HCT116 (cell line): Measurements from ENCODE around the gene PCSK2. TPM values are rescaled to one million over a fixed set of nuclear protein-coding genes. Genes with fewer than 3 reads are reported as not detected.

Experiments
- ATAC-seq: fragments of 200-7000 bp; cut with Tn5 transposase; 2 replicates; pipeline ENCODE4 v1.9.1; 2020; ENCODE audit warnings: mild to moderate bottlenecking, moderate library complexity
- BruUV-seq: library from RNA; stranded (reverse); fragments of 400-500 nt; replicated peaks from 2 replicates; lab custom pipeline; 2021; lab: Mats Ljungman, UMichigan
- CTCF ChIA-PET: fragments of 300-600 bp; sonication (Branson Sonifier 250); formaldehyde crosslinking; loops from one replicate; lab custom pipeline; 2021; ENCODE audit warnings: antibody characterized with exemption; lab: Charles Lee
- POLR2A ChIA-PET: fragments of 300-600, 350-600 bp; sonication (Branson Sonifier 250); formaldehyde crosslinking; loops from one replicate; lab custom pipeline; 2021; ENCODE audit warnings: antibody characterized with exemption; lab: Charles Lee
- RAD21 ChIA-PET, 2 experiments: fragments of 300-600 bp; sonication (Branson Sonifier 250); formaldehyde crosslinking; loops; one replicate each; lab custom pipeline; 2023; ENCODE audit warnings: low total read pairs in 2 of 2; ENCODE audit not compliant: uncharacterized antibody in 2 of 2, unreplicated experiment in 2 of 2, low non-redundant PET in 1 of 2; lab: Charles Lee
- DNase-seq: peaks from one replicate; pipeline ENCODE4 v3.0.0-alpha.2; 2010; ENCODE audit warnings: low read depth, low spot score
- H2AFZ ChIP-seq: fragments of 200-600 bp; shearing (Covaris generic), sonication (generic); 2 replicates; pipeline ENCODE4 v1.6.1; 2017; ENCODE audit warnings: low read depth, mixed run types, mixed read lengths, antibody characterized with exemption, low read length; ENCODE audit not compliant: poor library complexity, severe bottlenecking
- H3K27ac ChIP-seq: 2 replicates; pipeline ENCODE4 v1.5.1; 2012; ENCODE audit warnings: low read depth, low read length
- H3K27me3 ChIP-seq: fragments of 200-600 bp; sonication (generic); 2 replicates; pipeline ENCODE4 v1.6.1; 2016; ENCODE audit warnings: mixed run types, low read length, mixed read lengths; ENCODE audit not compliant: insufficient read depth
- H3K36me3 ChIP-seq, 2 experiments: fragments of 200-500 bp in 1 of 2; fragments of 200-600 bp in 1 of 2; sonication (Bioruptor generic) in 1 of 2; sonication (generic) in 1 of 2; 2 replicates each; pipeline versions ENCODE4 v1.5.1 to v1.6.1; 2014 to 2016; ENCODE audit warnings: low read length in 2 of 2, inconsistent platforms in 1 of 2, mixed read lengths in 1 of 2, mixed run types in 1 of 2; ENCODE audit not compliant: insufficient read depth in 2 of 2, control insufficient read depth in 1 of 2
- H3K4me1 ChIP-seq, 2 experiments: fragments of 200-600 bp in 1 of 2; sonication (generic) in 1 of 2; 2 replicates each; pipeline versions ENCODE4 v1.5.1 to v1.6.1; 2012 to 2017; ENCODE audit warnings: low read length in 2 of 2, inconsistent platforms in 1 of 2, mild to moderate bottlenecking in 1 of 2, mixed read lengths in 1 of 2, mixed run types in 1 of 2, moderate library complexity in 1 of 2; ENCODE audit not compliant: insufficient read depth in 2 of 2, control insufficient read depth in 1 of 2
- H3K4me2 ChIP-seq: fragments of 200-600 bp; sonication (generic); 2 replicates; pipeline ENCODE4 v1.6.1; 2017; ENCODE audit warnings: mixed run types, low read length, mixed read lengths
- H3K4me3 ChIP-seq, 2 experiments: fragments of 200-600 bp in 1 of 2; sonication (generic) in 1 of 2; replicated peaks in 1 of 2; 2 replicates each; pipeline ENCODE4 v1.5.1; 2011 to 2016; ENCODE audit warnings: low read length in 2 of 2, control low read depth in 1 of 2, low read depth in 1 of 2, mild to moderate bottlenecking in 1 of 2, mixed read lengths in 1 of 2, mixed run types in 1 of 2
- H3K79me2 ChIP-seq: fragments of 200-600 bp; sonication (generic); 2 replicates; pipeline ENCODE4 v1.6.1; 2017; ENCODE audit warnings: mild to moderate bottlenecking, mixed run types, low read length, moderate library complexity, mixed read lengths; ENCODE audit not compliant: insufficient read depth
- H3K9ac ChIP-seq: fragments of 200-600 bp; sonication (generic); 2 replicates; pipeline ENCODE4 v1.6.1; 2016; ENCODE audit warnings: low read length, mixed read lengths
- H3K9me2 ChIP-seq: fragments of 200-600 bp; sonication (generic), shearing (Covaris generic); 2 replicates; pipeline ENCODE4 v1.6.1; 2017; ENCODE audit warnings: mixed run types, mild to moderate bottlenecking, moderate library complexity; ENCODE audit not compliant: insufficient read depth
- H3K9me3 ChIP-seq, 2 experiments: fragments of 200-500 bp in 1 of 2; fragments of 200-600 bp in 1 of 2; sonication (Bioruptor generic) in 1 of 2; sonication (generic) in 1 of 2; 2 replicates each; pipeline ENCODE4 v1.6.1; 2014 to 2017; ENCODE audit warnings: low read length in 2 of 2, mixed read lengths in 2 of 2, inconsistent platforms in 1 of 2, low read depth in 1 of 2, mild to moderate bottlenecking in 1 of 2, mixed run types in 1 of 2, moderate library complexity in 1 of 2; ENCODE audit not compliant: control insufficient read depth in 1 of 2, insufficient read depth in 1 of 2
- H4K20me1 ChIP-seq: fragments of 200-600 bp; sonication (generic), shearing (Covaris generic); 2 replicates; pipeline ENCODE4 v1.6.1; 2017; ENCODE audit warnings: mixed run types, mild to moderate bottlenecking, moderate library complexity; ENCODE audit not compliant: insufficient read depth
- EZH2 ChIP-seq: fragments of 200-600 bp; sonication (generic); IDR thresholded peaks from 2 replicates; pipeline ENCODE4 v1.6.1; 2017; ENCODE audit warnings: antibody characterized with exemption, mixed run types
- YY1 ChIP-seq: IDR thresholded peaks from 2 replicates; pipeline ENCODE4 v1.6.1; 2011; ENCODE audit warnings: low read length, low read depth, moderate library complexity, mild to moderate bottlenecking; ENCODE audit not compliant: insufficient replicate concordance; ENCODE audit errors: extremely low read depth
- intact Hi-C: fragments of 100-400 bp; cut with micrococcal nuclease; formaldehyde crosslinking; loops from 2 replicates; pipeline ENCODE4 v1.10.0; 2022
- total RNA-seq: library from RNA; stranded (reverse); gene quantifications from one replicate; pipeline ENCODE4 v1.2.1, GENCODE V29; 2021; ENCODE audit not compliant: unreplicated experiment
- TF ChIP-seq, protein P1 (sequence below): IDR thresholded peaks from 2 replicates; pipeline ENCODE4 v1.6.1; 2012

PCSK2 gene
- total RNA-seq, 1 experiment from 2014 or later = not detected

- ATAC-seq = no peak
- Histone ChIP-seq H3K27me3 (no peaks in the 10 kb centered on the region), H2AFZ (no peak overlapping the region), H3K9me2 (no peaks in the 10 kb centered on the region), H3K36me3 (no peaks in the 10 kb centered on the region), H3K4me1 (no peaks in the 10 kb centered on the region), H3K4me3 (no peak overlapping the region), H3K4me2 (no peak overlapping the region), H3K27ac (no peak overlapping the region), H3K9me3 (no peaks in the 10 kb centered on the region), H3K9ac (no peak overlapping the region), H4K20me1 (no peaks in the 10 kb centered on the region), H3K79me2 (no peaks in the 10 kb centered on the region)
- ChIA-PET RAD21 (no interaction called here), CTCF (no interaction called here), POLR2A (no interaction called here)
- TF ChIP-seq EZH2 = no peak
- DNase-seq = no peak
- no TSS peak for BruUV-seq
- intact Hi-C loops = no loop called here
Measured at GRCh38 chr20:17470521-17470920, 243.7 kb downstream of the PCSK2 start.

DNA sequence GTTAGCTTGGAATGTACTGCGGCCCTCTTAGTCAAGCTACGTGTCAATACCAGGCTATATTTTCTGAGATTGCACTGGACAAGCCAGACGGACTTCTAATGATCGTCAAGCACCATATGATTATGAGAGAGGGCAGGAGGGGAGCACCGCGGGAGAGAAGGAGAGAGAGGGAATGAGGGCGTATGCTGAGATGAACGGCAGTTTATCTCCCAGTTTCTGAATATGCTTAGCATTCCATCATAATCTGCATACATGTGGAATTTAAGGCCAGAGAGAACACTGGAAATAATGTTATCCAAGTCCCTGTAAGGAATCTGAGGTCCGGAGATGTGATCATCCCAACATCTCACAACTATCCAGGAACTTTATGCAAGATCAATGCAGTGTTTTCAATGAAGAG is 244.1 kb downstream of the PCSK2 start:
- CTCF ChIA-PET = no interaction called here
- no TSS peak for BruUV-seq

More for the DNA sequence above, 244.1 kb downstream of the PCSK2 start:
- Histone ChIP-seq H3K27ac (no peak overlapping the region), H3K4me1 (no peaks in the 10 kb centered on the region), H3K9me3 (no peaks in the 10 kb centered on the region), H3K79me2 (no peaks in the 10 kb centered on the region), H4K20me1 (no peaks in the 10 kb centered on the region), H3K27me3 (no peaks in the 10 kb centered on the region), H3K4me2 (no peak overlapping the region), H3K9me2 (no peaks in the 10 kb centered on the region), H2AFZ (no peak overlapping the region), H3K4me3 (no peak overlapping the region), H3K36me3 (no peaks in the 10 kb centered on the region), H3K9ac (no peak overlapping the region)
- ChIA-PET RAD21 (no interaction called here), POLR2A (no interaction called here)
- intact Hi-C loops = no loop called here
- ATAC-seq (no peak), DNase-seq (no peak)
- no peak for TF ChIP-seq YY1
- TF ChIP-seq, protein P1, sequence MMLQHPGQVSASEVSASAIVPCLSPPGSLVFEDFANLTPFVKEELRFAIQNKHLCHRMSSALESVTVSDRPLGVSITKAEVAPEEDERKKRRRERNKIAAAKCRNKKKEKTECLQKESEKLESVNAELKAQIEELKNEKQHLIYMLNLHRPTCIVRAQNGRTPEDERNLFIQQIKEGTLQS = no peak
